HG03196 (cell line): ENCODE results near the gene INF2.
A peak's percentile ranks its signal among the peaks of the same experiment; 100 is the strongest.
"Not testable (repeated sequence)": the region's sequence is repeated elsewhere in the genome, so short reads cannot be mapped to it uniquely, and the experiment has no call there.

Experiments
- ATAC-seq: cut with Tn5 transposase; IDR thresholded peaks from one replicate; pipeline ENCODE4 v1.9.1; 2021; ENCODE audit not compliant: unreplicated experiment

Gene INF2

DNA sequence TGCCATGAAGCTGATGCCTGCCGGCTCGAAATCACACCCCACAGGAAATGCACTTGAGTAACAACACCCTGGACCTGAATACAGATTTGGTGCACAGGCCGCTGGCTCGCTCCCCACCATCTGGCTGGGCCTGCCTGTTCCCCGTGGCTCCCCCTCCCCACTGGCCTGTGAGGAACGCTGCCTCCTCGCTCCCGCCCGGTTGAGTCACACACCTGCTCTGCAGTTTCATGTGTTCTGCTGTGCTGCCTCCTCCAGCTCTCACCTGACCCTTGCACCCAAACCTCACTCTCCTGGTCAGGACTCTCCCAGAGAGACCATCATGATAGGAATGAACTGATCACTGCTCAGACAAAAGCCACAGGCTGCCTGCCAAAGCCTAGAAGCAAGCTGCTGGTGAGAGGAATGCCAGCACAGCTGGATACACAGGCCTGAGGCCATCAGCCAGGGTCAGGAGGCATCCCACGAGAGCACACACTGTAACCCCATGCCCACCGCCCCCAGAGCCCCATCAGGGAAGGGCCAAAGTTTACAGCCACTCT, 59.8 kb downstream of the INF2 start:
- no peak for ATAC-seq

DNA sequence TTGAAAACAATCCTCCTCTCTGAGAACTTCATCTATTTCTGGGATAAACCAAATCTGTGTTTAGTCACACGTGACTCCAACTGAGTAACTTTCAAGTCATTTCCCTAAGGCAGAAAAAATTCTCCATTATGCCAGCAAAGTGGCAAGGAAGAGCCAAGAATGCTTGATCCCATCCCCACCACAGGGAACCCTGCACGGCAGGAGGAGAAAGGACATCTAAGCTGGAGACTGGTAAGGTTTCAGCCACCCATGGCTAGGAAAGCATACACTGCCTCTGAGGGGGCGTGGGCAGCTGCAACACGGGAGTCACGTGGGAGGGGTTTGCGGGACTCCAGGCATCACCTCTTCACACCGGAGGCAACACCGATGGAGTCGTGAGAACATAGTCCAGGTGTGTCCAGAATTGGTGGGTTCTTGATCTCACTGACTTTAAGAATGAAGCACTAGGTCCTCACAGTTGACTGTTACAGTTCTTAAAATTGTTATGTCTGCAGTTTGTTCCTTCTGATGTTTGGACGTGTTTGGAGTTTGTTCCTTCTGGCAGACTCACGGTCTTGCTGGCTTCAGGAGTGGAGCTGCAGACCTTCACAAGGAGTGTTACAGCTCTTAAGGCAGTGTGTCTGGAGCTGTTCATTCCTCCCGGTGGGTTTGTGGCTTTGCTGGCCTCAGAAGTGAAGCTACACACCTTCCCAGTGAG, 60.8 kb downstream of the INF2 start:
- ATAC-seq: no peak

DNA sequence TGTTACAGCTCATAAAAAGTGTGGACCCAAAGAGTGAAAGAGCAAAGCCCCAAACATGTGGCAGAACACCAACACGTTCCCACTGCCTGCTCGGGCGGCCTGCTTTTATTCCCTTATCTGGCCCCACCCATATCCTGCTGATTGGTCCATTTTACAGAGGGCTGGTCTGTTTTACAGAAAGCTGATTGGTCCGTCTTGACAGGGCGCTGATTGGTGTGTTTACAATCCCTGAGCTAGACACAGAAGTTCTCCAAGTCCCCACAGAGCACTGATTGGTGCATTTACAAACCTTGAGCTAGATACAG, 61.3 kb downstream of the INF2 start:
- not testable (repeated sequence) for ATAC-seq

DNA sequence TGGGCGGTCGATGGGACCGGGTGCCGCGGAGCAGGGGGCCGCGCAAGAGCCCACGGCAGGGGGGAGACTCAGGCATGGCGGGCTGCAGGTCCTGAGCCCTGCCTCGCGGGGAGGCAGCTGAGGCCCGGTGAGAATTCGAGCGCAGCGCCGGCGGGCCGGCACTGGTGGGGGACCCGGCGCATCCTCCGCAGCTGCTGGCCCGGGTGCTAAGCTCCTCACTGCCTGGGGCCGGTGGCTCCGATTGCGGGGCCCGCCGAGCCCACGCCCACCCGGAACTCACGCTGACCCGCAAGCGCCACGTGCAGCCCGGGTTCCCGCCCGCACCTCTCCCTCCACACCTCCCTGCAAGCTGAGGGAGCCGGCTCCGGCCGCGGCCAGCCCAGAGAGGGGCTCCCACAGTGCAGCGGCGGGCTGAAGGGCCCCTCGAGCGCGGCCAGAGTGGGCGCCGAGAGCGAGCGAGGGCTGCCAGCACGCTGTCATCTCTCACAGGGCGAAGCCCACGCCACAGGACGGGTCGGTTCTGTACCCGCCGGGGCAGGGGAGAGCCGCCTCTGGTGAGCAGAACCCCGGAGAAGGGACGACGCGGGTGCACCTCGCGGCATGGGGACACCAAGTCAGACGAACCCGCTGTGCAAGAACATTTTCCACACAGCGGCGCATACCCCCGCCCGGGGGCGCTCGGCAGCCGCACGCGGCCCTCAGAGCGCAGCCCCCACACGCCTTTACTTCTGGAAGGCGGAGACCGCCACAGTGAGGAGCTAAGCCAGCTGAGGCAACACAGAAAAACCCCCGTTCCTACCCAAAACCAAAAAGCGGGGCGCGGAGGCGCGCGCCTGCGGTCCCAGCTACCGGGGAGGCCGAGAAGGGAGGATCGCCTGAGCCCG, 62.4 kb downstream of the INF2 start:
- no peak for ATAC-seq

DNA sequence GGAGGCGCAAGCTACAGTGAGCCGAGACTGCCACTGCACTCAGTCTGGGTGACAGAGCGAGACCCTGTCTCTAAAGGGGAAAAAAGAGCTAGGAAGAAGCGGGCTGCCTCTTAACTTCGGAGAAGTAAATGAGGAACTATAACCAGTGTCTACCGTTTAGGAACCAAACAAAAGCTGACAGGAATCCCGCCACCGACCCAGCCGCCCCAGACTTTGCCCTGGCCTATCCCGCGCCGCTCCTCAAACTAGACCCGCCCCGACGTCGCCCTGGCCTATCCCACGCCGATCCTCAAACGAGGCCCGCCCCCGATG, 63.0 kb downstream of the INF2 start:
- ATAC-seq: no peak

DNA sequence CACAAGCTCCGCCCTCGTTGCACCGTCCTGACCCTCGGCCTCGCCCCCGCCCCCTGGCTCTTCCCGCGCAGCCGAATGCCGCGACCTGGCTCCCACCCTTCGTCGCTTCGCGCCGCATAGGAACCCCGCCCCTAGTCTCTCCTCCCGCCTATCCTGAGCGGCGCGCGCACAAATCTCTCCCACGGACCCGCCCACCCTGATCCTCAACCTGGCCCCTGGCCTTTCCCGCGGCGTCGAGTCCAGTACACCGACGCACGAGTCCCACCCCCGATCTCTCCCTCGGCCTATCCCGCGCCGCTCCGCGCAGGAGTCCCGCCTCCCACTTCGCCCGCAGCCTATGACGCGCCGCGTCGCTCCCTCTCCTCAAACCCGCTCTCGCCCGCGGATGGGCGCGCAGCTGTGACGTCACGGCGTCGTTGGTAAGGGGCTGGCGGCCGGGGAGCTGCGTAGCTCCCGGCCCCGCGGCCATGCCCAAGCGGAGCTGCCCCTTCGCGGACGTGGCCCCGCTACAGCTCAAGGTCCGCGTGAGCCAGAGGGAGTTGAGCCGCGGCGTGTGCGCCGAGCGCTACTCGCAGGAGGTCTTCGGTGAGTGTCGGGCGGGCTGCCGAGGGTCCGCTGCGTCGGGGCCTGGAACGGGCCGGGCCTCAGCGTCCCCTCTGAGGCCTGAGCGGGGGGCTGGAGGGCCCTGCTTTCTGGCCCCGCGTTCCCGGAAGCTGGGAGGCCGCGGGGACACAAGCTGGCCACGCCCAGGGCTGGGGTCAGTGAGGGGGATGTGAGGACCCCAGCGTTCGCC, 63.5 kb downstream of the INF2 start, which contains the start of gene SIVA1:
SIVA1 (plus strand) TSS at position 413 of the 793 bp plus-strand sequence; CDS start at position 468, 55 bp downstream.
- ATAC-seq: peak; percentile 88

DNA sequence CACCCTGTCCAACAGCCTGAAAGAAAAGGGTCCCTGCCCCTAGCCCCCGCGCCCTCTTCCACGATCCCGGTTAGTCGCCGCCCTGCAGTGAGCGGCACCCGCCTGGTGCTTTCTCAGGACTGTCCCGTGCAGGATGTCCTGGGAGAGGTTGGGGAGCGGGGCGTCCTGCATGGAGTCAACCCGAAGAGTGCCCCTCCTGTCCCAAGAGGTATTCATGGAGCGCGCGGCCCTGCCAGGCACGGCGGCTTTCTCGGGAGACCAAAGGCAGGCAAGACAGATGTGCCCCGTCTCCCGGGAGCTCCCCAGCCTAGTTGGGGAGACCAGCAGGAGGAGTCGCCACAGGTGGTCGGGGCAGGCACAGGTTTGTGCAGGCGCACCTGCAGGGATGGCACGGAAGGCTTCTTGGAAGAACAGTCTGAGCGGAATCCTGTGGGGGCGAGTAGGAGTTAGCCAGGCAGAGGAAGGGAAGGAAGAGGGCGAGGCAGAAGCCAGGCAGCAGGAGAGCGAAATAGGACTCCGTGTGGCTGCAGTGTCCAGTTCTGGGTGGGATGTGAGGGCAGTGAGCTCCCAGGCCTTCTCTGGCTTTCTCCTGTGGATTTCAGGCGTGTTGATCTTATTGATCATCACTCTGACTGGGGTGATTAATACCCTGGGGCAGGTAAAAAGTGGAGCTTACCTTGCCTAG, 64.3 kb downstream of the INF2 start:
- ATAC-seq: no peak

DNA sequence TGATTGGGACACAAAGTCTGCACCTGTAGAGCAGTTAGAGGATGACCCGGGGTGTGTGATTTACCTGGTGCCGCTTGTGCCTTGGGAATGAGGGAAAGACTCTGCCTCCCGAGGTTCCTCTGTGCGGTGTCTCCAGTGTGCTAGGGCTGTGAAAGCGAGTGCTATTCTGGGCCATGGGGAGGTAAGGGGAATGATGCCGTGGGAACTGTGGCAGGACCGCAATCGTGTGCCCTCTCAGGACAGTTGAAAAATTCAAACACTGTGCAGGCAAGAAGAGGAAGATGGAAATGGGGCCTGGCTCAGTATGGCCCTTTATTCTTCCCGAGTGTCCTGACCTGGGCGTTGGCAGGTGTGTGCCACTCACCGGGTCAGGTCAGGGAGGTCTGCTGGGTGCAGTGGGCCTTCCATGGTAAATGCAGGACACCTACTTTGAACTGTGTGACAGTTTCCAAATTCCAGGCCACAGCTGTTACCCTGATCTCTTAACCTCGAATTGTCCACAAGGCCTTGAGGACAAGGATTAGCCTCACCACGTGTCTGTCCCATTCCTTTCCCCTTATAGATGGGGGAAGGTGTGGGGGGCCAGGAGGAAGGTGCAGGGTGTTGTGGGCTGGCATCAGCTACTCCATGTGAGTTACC, 64.9 kb downstream of the INF2 start:
- no peak for ATAC-seq

DNA sequence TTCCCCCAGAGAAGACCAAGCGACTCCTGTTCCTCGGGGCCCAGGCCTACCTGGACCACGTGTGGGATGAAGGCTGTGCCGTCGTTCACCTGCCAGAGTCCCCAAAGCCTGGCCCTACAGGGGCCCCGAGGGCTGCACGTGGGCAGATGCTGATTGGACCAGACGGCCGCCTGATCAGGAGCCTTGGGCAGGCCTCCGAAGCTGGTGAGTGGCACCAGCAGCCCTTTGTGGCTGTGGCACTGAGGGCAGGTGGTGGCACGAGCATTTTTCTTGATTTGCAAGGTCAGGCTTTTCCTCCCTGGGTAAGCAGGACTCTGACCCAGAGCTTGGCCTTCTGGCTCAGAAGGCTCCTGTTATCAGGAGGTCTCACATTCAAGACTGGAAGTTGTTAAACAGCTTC, 66.2 kb downstream of the INF2 start:
- no peak for ATAC-seq

DNA sequence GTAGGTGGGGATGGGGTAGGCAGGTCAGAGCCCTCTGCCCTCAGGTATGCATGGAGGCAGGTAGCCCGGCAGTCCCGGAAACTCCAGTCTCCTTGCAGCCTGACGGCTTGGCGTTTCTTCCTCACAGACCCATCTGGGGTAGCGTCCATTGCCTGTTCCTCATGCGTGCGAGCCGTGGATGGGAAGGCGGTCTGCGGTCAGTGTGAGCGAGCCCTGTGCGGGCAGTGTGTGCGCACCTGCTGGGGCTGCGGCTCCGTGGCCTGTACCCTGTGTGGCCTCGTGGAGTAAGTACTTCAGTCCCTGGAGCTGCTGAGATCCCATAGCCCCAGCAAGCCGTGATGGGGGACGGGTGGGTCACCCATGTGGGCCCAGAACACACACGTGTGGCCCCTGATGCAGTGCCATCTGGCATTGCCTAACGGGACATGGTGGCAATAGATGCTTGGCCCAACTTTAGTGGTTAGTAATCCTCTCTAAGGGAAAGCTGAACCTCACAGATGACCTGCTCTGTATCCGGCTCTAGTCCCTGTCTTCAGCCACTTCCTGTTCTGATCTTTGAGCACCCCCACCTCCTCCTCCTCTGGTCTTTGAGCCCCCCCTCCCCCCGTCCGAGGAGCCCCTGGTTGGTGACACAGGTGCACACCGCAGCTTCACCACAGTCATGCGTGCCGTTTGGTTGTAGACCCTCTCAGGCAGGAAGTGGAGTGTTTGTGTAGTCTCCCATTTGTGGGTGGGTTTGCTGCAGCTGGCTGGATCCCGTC, 67.2 kb downstream of the INF2 start:
- no peak for ATAC-seq

DNA sequence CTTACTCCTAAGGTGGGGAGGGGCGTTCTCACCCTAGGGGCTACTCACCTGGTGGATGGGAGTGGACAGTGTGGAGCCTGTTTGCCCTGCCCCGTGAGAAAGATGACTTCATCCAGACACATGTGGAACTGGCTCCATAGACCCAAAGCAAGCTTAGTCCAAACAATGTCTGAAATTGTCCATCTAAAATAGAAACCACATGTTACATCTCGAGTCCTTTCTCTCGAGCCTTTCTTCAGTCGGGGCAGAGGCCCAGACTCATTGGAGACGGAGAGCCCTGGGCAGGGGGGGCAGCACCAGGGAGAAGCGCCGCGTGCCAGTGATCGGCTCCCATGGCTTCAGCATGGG, 67.8 kb downstream of the INF2 start:
- ATAC-seq: no peak

DNA sequence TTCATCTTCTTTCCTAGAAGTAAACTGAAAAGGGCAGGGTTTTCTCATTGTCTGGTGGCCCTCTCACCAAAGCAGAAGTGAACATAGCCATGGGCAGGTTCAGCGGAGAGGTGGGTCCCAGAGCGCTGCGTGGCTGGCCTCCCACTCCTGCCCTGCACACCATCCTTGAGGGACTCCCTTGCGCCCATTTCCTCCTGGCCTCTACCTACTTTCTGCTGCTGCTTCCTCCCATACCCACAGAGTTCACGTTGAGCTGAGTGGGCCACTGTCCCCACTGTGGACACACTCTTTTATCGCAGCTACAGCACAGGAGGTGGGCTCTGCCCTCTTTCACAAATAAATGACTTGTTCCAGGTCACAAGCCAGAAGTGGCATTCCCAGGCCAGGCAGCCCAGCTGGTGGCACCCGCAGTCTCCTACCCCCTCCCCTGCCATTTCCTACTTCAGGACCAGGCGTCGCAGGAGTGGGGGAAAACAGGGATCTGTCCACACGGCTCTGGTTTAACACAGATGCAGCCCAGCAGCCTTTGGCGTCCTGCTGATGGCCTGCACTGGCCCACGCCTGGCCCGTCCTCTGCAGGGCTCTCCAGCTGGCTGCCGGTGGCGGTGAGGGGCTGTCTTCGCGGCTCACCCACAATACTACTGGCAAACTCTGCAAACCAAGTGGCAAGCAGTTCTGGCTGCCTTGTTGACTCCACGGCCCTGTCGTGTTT, 68.4 kb downstream of the INF2 start:
- ATAC-seq: no peak

DNA sequence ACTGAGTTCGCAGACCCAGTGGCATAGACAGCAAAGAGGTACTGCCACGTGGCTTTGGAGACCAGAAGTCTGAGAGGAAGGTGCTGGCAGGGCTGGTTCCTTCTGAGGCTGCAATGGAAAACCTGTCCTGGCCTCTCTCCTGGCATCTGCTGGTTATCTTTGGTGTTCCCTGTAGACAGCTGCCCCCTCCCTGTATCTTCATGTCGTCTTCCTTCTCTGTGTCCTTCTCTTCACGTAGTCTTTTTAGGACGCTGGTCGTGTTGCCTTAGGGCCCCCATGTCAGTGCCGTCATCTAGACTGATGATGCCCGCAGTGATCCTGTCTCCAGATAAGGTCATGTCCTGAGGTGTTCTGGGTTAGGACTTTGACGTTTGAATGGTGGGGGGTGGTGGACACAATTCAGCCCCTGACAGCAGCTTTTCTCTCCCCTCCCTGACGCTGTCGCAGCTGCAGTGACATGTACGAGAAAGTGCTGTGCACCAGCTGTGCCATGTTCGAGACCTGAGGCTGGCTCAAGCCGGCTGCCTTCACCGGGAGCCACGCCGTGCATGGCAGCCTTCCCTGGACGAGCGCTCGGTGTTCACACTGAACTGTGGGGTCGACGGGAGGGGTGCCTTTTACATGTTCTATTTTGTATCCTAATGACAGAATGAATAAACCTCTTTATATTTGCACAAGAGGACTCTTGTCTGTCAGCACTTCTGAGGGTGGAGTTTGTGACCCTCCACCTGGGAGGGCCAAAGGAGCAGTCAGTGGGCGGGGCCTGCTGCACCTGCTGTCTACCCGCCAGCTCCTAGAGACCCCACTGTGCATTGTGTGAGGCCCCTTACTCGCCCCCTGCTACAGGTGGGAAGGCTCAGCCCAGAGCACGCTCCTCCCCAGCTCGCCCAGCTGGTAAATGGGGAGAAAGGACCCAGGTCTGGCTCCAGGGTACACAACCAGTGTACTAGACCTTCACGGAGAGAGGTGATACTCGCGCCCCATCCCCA, 69.9 kb downstream of the INF2 start:
- ATAC-seq: no peak

DNA sequence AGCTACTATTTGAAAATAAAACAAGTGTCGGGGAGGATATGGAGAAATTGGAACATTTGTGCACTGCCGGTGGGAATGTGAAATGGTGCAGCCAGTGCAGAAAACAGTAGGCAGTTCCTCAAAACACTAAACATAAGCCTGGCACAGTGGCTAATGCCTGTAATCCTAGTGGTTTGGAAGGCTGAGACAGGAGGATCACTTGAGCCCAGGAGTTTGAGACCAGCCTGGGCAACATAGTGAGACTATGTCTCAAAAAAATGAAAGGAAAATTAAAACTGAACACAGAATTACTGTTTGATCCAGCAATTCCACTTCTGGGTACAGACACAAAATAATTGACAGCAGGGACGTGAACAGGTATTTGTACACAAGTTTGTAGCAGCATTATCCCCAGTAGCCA, 76.1 kb downstream of the INF2 start:
- no peak for ATAC-seq

DNA sequence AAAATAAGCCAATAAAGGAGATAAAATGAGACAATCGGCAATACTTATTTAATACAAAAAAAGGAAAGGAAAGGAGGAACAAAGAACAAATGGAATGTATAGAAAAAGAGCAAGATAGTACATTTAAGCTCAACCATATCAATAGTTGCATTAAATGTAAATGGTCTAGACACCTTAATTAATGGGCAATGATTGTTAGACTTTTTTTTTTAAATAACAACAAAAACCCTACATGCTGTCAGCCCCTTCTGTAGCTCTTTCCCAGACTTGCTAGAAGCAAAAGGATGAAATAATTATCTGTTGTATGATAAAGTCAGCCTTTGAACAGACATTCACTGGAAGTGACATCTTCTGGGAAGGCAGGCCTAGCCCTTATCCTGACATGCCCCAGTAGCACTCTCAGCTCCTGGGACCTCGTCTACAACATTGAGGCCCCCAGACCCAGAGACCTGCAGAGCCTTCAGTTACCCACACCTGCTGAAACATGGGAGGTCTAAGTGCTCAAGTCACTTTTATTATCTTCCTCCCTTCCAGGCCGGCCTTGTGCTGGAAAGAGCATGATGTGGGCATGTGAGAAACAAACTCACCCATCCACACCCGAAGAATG, 76.9 kb downstream of the INF2 start:
- no peak for ATAC-seq

DNA sequence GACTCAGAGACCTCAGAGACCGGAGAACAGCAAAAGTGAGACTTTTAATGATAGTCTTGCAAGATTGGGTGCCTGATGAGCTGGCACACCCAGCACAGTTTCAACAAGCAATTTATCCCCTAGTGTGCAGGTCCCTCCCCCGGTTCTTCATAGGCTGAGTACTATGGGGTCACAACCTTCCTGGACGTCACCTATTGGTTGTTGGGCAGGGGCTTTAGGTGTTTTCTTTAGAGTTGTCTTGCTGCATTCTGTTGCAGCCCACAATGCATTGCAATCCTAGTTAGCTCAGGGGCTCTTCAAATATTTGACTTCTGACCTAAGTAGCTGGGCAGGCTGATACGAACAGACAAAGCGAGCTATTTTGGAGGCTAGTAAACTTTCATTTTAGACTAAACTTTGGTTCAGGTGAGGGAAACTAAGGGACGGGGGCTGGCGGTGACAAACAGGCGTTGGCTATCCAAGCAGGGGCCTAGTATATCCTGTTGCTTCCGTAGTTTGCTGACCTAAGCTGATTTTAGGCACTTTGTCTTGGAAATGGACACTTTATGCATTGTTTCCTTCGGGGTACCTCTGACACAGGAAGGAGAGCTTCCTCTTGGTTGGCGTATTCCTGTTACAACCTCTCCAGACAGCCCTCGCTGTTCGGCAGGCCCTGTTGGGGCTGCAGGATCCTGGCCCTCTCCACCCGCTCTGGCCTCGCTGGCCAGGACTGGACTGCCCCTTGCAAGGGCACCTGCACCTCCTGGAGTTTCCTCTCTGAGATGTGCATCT, 77.6 kb downstream of the INF2 start:
- no peak for ATAC-seq

DNA sequence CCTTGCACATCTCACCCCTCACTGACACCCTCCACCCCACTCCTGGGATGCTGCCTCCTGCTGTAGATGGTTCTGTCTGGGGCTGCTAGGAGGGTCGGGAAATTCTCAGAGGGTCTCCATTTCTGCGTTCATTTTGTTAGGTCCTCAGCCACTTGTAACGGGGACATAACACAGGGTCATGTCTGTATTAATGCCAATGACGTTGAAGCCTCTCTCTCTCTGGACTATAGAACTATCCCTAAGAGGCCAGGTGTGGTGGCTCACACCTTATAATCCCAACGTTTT, 78.2 kb downstream of the INF2 start:
- no peak for ATAC-seq
